EL (cell line): ENCODE data around the gene BRAF.
A peak's percentile ranks its signal among the peaks of the same experiment; 100 is the strongest.
"Not testable (repeated sequence)": the region's sequence is repeated elsewhere in the genome, so short reads cannot be mapped to it uniquely, and the experiment has no call there.

Experiments used
- DNase-seq: peaks from one replicate; pipeline ENCODE4 v3.0.0-alpha.2; 2016

Gene BRAF

GRCh38 chr7:140924821-140925421 lies at the start of gene BRAF:
BRAF (minus strand) TSS chr7:140924929; CDS start chr7:140924703, 226 bp downstream.
- peak; percentile 81 for DNase-seq

GRCh38 chr7:140972876-140973829 lies 48.4 kb upstream of the BRAF start:
- no peak for DNase-seq

GRCh38 chr7:140972344-140972743 lies 47.6 kb upstream of the BRAF start:
- DNase-seq: no peak

GRCh38 chr7:140967438-140967837 lies 42.7 kb upstream of the BRAF start:
- no peak for DNase-seq

- DNase-seq: no peak
These were observed 42.0 kb upstream of the BRAF start for GRCh38 chr7:140966561-140967233.

GRCh38 chr7:140961117-140961516 lies 36.4 kb upstream of the BRAF start:
- no peak for DNase-seq

- not testable (repeated sequence) for DNase-seq
These were observed 32.3 kb upstream of the BRAF start for GRCh38 chr7:140956997-140957396.

GRCh38 chr7:140945940-140946339 lies 21.2 kb upstream of the BRAF start:
- no peak for DNase-seq

- DNase-seq: not testable (repeated sequence)
These were observed 17.5 kb upstream of the BRAF start for GRCh38 chr7:140942242-140942641.

- DNase-seq: peak; percentile 3
These were observed 16.2 kb upstream of the BRAF start for GRCh38 chr7:140940898-140941297.

GRCh38 chr7:140937702-140938264 lies 13.1 kb upstream of the BRAF start:
- DNase-seq: no peak

GRCh38 chr7:140928491-140929309 lies 4.0 kb upstream of the BRAF start:
- no peak for DNase-seq

GRCh38 chr7:140927945-140928344 lies 3.2 kb upstream of the BRAF start:
- not testable (repeated sequence) for DNase-seq

- DNase-seq: no peak
These were observed 2.6 kb upstream of the BRAF start for GRCh38 chr7:140927351-140927750.

- no peak for DNase-seq
These were observed 1.5 kb upstream of the BRAF start for GRCh38 chr7:140926021-140926817.

GRCh38 chr7:140924019-140924820 lies 509 bp downstream of the BRAF start:
- DNase-seq: peak; percentile 63

- DNase-seq: peak; percentile 20
These were observed 1.2 kb downstream of the BRAF start for GRCh38 chr7:140923358-140924006.

- DNase-seq: no peak
These were observed 1.9 kb downstream of the BRAF start for GRCh38 chr7:140922741-140923345.

- no peak for DNase-seq
These were observed 4.0 kb downstream of the BRAF start for GRCh38 chr7:140920745-140921144.

GRCh38 chr7:140918236-140918635 lies 6.5 kb downstream of the BRAF start:
- DNase-seq: no peak
